Kidney (tissue), 14 donors: ENCODE results near the gene NECAB2. TPM values are rescaled to one million over a fixed set of nuclear protein-coding genes. Genes with fewer than 3 reads are reported as not detected.

Experiments used
- DNase-seq, 5 donors: peaks; one replicate each; pipeline ENCODE4 v3.0.0-alpha.2; 2013 to 2020
- FAIRE-seq: peaks from 2 replicates; lab custom pipeline; 2012; peaks lifted over from hg19 to GRCh38; lab: Jason Lieb, UNC
- H3K27ac ChIP-seq, 2 donors: one replicate each; pipeline ENCODE4 v1.7.0; 2013; ENCODE audit warnings: low read depth in 2 of 2, low read length in 2 of 2, inconsistent platforms in 1 of 2
- H3K27me3 ChIP-seq: one replicate; pipeline ENCODE4 v1.7.1; 2013; ENCODE audit warnings: low read length, inconsistent platforms; ENCODE audit not compliant: control insufficient read depth, insufficient read depth
- H3K36me3 ChIP-seq, 3 donors: one replicate each; pipeline versions ENCODE4 v1.7.0 to v1.7.1; 2013; ENCODE audit warnings: low read length in 3 of 3, control low read depth in 1 of 3, inconsistent platforms in 1 of 3; ENCODE audit not compliant: insufficient read depth in 3 of 3, control insufficient read depth in 2 of 3
- H3K4me1 ChIP-seq, 3 donors: one replicate each; pipeline versions ENCODE4 v1.7.0 to v1.7.1; 2013; ENCODE audit warnings: low read length in 3 of 3, inconsistent platforms in 1 of 3, low read depth in 1 of 3; ENCODE audit not compliant: control insufficient read depth in 2 of 3, insufficient read depth in 2 of 3
- H3K4me3 ChIP-seq, 3 donors: one replicate each; pipeline versions ENCODE4 v1.7.0 to v1.8.1; 2013; ENCODE audit warnings: low read length in 3 of 3, control low read depth in 1 of 3, inconsistent platforms in 1 of 3
- H3K9ac ChIP-seq, 3 donors: one replicate each; pipeline versions ENCODE4 v1.7.0 to v1.7.1; 2013; ENCODE audit warnings: low read length in 3 of 3, control low read depth in 1 of 3, inconsistent platforms in 1 of 3
- H3K9me3 ChIP-seq, 3 donors: one replicate each; pipeline versions ENCODE4 v1.7.0 to v1.7.1; 2013; ENCODE audit warnings: low read length in 3 of 3, control low read depth in 1 of 3, inconsistent platforms in 1 of 3; ENCODE audit not compliant: control insufficient read depth in 2 of 3, insufficient read depth in 1 of 3
- CTCF ChIP-seq: IDR thresholded peaks from 3 replicates; pipeline ENCODE4 v1.5.1; 2012; ENCODE audit warnings: mild to moderate bottlenecking, moderate library complexity, borderline replicate concordance; ENCODE audit not compliant: insufficient read depth; ENCODE audit errors: extremely low read depth
- intact Hi-C: fragments of 100-400 bp; cut with DNase I; formaldehyde crosslinking; loops from one replicate; pipeline ENCODE4 v1.11.1; 2022
- polyA plus RNA-seq: library from polyadenylated mRNA; stranded (reverse); fragments of 350-450 nt; fragmentation: Illumina TruSeq; extraction: RNeasy Lipid Tissue Mini Kit (QIAGEN cat#74804); gene quantifications from one replicate; pipeline ENCODE4 v1.2.3, GENCODE V29; 2014; ENCODE audit warnings: low read depth, low replicate concordance; ENCODE audit not compliant: insufficient read depth
- total RNA-seq: library from RNA; stranded (reverse); fragmentation: NEBNext Ultra II Directional; extraction: Animal tissue kit (Norgen Biotek cat#: 25700); gene quantifications from one replicate; pipeline ENCODE4 v1.2.1, GENCODE V29; 2021
- donor health status: control.
- donor health status: control.
- donor health status: control.
- donor health status: control.
- donor health status: control.
- donor health status: DM: yes; HTN: yes; CAD: no.
- donor health status: Normal renal cell carcinoma (clear cell type).

NECAB2 gene
- total and polyA plus RNA-seq, 2 donors from 2014 or later, result 0.82 to 47.0 TPM

- Histone ChIP-seq H3K36me3 (no peaks in the 10 kb centered on the region), H3K4me3 (no peak overlapping the region), H3K27me3 (no peaks in the 10 kb centered on the region), H3K27ac (no peak overlapping the region), H3K9me3 (peaks cover 0 to 8% (median 0%) of the 10 kb centered on the region in 3 donors), H3K4me1 (no peaks in the 10 kb centered on the region), H3K9ac (no peak overlapping the region)
- peak in 1 of 5 donors; percentile 63 for DNase-seq
- FAIRE-seq, result no peak
- intact Hi-C loops, result no loop called here
- no peak for TF ChIP-seq CTCF
Observed at GRCh38 chr16:84040226-84040822, 72.3 kb downstream of the NECAB2 start.

- TF ChIP-seq CTCF, result no peak
- intact Hi-C loops, result no loop called here
- Histone ChIP-seq H3K27ac (no peak overlapping the region), H3K4me1 (no peaks in the 10 kb centered on the region), H3K9ac (no peak overlapping the region), H3K27me3 (no peaks in the 10 kb centered on the region), H3K9me3 (peaks cover 0 to 4% (median 0%) of the 10 kb centered on the region in 3 donors), H3K36me3 (no peaks in the 10 kb centered on the region), H3K4me3 (no peak overlapping the region)
- FAIRE-seq (no peak), DNase-seq (peak in 4 of 5 donors; percentile 38 to 68 (median 52))
Observed at GRCh38 chr16:84040823-84041820, 73.1 kb downstream of the NECAB2 start.

GRCh38 chr16:84041881-84042280, 73.8 kb downstream of the NECAB2 start:
- no peak for TF ChIP-seq CTCF
- FAIRE-seq, result no peak
- Histone ChIP-seq H3K9me3 (no peaks in the 10 kb centered on the region), H3K36me3 (no peaks in the 10 kb centered on the region), H3K9ac (no peak overlapping the region), H3K27me3 (no peaks in the 10 kb centered on the region), H3K4me3 (no peak overlapping the region), H3K4me1 (no peaks in the 10 kb centered on the region), H3K27ac (no peak overlapping the region)
- intact Hi-C loops, result no loop called here
- DNase-seq, result peak in 1 of 5 donors; percentile 63
